CMK (cell line): Measurements from ENCODE around the gene PLA2G15.

Source experiments
- DNase-seq: peaks from one replicate; pipeline ENCODE4 v3.0.0-alpha.2; 2010; ENCODE audit warnings: low read depth

The PLA2G15 gene

GRCh38 chr16:68233085-68233834 is 11.9 kb upstream of the PLA2G15 start:
- DNase-seq: no peak

GRCh38 chr16:68233835-68234187 is 11.4 kb upstream of the PLA2G15 start:
- no peak for DNase-seq

DNA sequence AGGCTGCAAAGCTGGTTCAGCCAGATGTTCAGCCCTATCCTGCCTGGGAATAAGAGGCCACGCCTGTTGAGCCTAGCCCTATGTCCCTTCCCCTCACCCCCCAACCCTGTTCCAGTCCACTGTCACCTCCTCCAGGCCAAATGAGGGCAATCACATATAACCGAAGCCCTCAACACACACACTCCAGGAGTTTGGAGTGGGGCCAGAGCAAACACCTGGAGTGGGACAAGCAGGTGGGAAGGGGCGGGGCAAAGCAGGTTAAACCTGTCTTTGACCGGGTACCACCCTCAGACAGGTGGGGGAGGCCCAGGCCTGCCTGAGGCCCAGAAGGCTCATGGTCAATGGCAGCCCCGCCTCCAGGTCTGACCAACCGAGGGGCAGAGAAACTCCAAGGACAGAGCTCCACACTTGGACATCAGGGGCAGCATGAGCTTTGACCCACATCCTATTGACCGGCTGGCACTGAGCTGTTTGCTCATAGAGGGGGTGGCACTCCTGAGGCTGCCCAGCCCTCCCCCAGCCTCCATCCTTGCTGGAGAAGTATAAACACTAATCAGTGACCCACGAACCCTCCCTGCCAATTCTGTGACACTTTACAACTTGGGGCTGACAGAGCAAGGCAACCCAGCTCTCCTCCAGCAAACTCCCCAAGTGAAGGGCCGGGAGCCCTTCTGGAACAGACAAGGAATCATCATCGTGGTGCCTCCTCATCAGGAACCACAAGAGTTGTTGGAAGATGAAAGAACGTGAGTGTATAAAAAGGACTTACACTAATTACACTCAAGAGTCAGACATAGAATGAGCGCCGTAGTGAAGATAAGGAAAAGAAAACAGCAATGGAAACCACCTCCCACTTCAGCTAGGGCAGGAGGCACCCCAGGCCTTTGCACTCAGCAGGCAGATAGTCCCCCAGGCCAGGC is 10.7 kb upstream of the PLA2G15 start:
- peak; percentile 42 for DNase-seq

DNA sequence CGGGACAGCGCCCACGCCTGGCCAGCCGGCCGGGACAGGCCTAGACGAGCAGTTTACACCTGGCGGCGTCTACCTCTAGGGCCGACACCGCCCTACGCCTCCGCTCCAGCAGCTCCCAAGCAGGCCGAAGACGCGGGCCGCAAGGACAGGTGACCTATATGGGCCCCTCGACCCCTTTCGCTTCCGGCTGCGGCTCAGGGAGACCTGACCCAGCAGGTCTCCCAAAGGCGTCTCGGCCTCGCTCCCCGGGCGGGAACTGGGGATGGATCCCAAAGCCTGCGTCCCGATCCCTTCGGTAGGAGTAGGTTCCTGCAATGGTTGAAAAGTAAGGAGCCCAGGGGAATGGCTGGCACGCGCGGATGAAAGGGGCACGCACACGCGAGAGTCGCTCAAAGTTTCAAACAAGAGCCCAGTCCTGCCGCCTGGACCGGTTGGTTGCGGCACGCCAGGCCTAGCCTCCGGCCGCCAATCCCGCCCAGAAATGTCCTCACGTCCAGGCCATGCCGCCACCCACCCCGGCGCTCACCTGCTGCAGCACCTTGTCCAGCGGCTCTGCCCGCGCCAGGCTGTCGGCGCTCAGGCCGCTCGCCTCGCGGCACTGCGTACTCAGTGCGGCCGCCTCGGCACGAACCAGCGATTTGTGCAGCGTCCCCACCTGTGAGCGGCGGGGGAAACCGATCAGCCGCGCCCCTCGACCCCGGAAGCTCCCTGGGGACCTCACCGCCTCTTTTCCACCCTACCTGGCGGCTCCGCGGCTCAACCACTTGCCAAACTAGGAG is 9.9 kb upstream of the PLA2G15 start:
- no peak for DNase-seq

GRCh38 chr16:68235887-68236136 is 9.4 kb upstream of the PLA2G15 start, which contains the start of gene ESRP2:
ESRP2 (minus strand) TSS chr16:68236127; CDS start chr16:68236045, 82 bp downstream.
- no peak for DNase-seq

DNA sequence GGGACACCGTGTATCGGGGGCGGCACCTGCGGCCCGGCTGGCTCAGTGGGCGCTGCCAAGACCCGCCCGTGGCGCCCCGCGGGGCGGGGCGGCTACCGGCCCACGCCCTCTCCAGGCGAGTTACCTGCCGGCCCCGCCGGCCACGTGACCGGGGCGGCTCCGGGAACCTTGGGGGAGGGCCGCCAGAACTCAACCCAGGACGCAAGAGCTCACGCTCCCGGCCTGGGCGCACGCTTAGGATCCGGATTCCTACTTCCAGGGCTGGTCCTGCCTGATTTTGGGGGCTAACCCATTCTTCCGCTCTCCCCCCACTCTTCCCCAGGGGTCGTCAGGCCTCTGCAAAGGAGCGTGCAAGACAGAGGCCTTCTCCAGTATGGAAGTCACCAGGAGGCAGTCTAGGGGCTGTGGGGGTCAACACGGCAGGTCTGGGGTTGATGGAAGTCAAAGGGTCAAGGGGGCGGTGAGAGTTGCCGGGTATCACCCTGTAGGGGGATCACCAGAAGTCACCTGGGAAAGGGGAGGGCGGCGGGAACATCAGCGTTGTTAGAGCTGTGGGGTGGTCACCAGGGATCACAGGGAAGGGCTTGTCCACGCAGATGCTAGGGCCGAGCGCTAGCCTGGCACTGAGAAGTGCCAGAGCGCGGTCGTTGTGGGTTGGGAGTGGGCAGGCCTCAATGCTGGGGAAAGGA is 8.9 kb upstream of the PLA2G15 start:
- no peak for DNase-seq

DNA sequence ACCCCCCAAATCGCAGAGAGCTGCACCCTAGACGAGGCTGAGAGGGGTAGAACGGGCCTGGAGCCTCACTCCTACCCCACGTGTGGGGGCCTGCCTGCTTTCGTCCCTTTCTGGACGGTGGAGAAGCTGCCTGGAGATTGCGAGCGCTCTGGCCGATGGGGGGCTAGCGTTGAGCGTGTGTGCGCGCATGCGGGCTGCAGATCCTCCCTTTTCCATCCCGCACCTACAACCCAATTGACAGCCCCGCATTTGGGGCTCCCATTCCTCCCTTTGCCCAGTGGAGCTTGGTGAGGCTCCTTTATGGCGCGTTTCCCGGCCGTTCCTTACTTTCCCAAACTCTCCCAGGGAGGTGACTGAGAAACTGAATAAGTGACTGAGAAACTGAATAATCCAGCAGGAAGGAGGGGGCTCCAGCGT is 8.3 kb upstream of the PLA2G15 start:
- no peak for DNase-seq

DNA sequence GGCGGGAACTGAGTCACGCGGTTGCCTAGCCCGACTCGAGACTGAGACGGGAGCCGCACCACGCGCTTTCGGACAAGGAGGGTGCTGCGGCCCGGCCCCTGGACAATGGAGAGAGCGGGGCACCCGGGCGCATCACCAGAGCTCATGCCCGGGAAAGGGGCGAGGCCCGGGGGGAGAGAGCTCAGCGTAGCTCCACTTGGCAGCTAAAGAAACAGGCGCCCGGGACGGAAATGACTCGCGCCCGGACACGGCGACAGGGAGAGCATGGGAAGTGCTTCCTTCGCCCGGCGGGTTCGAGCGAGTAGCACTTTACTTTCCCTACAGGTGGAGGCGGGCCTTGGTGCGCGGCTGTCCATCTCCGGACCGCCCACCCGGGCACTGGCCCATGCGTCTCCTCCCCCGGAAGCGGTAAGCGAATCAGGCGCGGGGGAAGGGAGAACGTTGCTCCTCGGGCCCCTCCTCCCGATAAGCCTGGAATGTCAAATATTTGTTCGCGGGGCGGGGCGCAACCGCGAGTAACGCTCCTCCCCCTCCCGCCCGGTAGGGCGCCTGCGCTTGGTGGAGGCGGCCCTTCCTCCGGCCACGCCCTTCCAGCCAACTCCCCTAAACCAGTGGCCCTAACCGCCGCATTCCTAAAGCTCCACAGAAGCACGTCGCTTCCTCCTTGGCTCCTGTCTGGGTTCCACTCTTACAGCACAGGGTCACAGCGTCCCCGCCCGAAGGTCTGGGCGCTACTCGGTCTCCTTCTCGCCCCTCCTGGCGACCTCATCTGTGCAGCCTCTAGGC is 7.7 kb upstream of the PLA2G15 start:
- peak; percentile 98 for DNase-seq

- no peak for DNase-seq
These were observed 7.2 kb upstream of the PLA2G15 start for GRCh38 chr16:68238029-68238345.

GRCh38 chr16:68242085-68242484 is 3.1 kb upstream of the PLA2G15 start:
- no peak for DNase-seq

GRCh38 chr16:68242926-68243858 is 2.0 kb upstream of the PLA2G15 start:
- no peak for DNase-seq

DNA sequence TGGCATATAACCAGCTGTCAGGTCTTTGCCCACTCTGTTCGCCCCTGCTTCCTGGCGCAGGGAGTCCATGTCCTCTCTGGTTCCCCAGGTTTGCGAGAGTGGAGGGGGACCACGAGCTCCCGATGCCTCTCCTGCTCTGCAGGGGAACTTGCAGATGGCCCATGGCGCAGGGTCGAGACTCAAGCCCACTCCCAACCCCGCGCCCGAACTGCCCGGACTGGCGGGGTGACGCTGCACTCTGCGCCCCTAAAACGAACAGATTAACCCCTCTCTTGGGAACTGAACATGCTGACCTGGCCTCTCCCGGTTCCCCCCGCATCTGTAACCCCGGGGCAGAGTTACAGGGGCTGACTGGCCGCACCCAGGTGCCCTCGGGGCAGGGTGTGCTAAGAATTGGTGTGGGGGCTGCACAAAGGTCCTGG is 681 bp upstream of the PLA2G15 start:
- no peak for DNase-seq

DNA sequence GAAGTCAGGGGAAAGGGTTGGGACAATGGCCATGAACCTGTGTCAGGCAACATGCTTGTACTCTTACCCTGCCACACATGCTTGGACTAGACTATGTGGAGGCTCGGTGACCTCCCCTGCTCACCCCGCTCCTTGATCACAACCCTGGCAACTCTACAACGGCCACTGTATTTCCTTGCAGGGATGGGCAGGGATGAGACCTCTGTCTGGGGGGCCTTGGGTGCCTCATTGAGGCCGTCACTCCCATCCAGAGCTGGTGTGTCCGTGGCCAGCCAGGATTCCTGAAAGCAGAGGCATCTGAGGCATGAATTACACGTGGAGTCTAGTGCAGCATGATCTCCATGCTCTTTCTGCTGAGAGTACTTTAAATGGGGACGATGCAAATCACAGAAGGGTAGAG is 948 bp downstream of the PLA2G15 start:
- no peak for DNase-seq

DNA sequence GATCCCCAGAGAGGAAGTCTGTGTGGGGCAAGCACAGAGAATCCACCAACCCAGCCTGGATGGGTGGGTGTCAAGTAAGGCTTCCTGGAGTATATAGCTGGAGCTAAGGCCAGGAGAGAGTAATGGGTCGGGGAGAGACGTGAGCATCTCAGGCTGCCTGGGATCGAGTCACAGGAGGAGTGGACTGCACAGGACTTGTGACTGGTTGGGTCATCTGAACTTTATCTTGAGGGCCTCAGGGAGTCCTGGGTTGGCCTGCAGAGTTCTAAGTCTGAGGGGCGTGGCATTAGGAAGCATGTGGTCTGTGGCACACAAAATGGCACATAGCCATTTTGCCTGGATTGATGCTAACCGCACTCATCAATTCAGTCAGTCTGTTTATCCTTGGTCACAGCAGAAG is 1.5 kb downstream of the PLA2G15 start:
- no peak for DNase-seq

- no peak for DNase-seq
These were observed 2.2 kb downstream of the PLA2G15 start for GRCh38 chr16:68247400-68247799.

- no peak for DNase-seq
These were observed 2.8 kb downstream of the PLA2G15 start for GRCh38 chr16:68247932-68248331.

DNA sequence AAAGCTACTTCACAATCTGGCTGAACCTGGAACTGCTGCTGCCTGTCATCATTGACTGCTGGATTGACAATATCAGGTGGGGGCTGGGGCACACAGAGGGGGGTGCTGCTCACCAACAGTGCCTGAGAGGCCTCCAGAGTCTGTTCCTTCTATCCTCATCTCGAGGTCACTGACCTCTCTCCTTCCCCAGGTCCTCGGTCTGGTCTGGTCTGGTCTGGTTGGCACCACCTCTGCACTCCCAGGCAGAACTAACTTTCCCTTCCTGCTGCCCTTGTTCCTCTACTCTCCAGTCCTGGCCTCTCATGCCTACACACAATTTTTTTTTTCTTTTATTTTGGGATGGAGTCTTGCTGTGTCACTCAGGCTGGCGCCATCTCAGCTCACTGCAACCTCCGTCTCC is 4.2 kb downstream of the PLA2G15 start:
- DNase-seq: no peak

GRCh38 chr16:68250951-68251350 is 5.8 kb downstream of the PLA2G15 start:
- DNase-seq: no peak

- no peak for DNase-seq
These were observed 6.7 kb downstream of the PLA2G15 start for GRCh38 chr16:68251832-68252231.

- no peak for DNase-seq
These were observed 7.2 kb downstream of the PLA2G15 start for GRCh38 chr16:68252383-68252782.
